ENCODE results near the gene CSF3R. TPM values are rescaled to one million over a fixed set of nuclear protein-coding genes. Genes with fewer than 3 reads are reported as not detected.

The CSF3R gene
- 13.3 TPM for total RNA-seq

DNA sequence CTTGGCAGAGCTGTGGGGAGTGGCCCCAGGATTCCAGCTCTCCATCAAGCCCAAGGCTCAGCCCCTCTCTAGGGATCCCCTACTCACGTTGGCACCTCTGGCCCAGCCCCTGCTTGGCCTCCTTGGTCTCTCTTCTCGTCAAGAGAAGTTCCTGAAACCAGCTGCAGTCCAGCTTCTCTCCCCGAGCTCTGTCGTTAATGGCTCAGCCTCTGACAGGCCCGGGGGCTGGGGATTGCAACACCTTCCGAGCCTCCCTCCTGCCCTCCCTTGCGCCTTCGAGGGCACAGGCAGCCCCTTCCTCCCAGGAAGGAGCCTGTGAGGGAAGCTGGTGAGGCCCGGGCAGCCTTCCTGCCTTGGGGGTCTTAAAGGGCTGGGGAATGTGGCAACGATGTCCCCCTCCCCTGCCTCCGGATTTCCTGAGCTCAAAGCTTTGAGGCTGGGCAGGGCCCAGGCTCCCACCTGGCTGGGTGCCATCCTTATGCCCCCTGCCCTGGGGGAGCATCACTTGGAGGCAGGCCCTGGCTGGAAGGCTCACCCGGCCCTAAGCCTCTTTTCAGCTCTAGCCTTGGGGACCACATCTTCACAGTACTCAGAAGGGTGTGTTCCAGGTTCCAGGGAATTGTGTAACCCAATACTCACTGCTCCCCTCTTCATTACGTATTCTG, at the start of gene CSF3R:
TSS of gene CSF3R (minus strand) at position 190 of the 665 bp plus-strand sequence. CDS start 3,417 bp downstream, outside the sequence.
- DNase-seq, result no peak

DNA sequence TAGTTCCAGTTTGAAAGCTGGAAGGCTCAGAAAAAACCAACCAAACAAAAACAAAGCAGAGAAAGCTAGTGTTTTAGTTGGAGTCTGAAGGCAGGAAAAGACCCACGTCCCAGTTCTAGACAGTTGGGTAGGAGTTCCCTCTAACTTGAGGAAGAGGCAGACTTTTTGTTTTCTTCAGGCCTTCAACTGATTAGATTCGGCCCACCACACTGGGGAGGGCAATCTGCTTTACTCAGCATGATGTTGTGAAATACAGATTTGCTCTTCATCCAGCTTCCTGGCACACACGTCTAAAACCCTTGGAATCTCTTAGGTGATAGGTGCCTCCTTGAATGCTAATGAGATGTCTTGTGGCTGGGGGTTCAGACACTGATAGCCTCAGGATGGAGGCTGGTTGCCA, 49.1 kb upstream of the CSF3R start:
- no peak for DNase-seq

DNA sequence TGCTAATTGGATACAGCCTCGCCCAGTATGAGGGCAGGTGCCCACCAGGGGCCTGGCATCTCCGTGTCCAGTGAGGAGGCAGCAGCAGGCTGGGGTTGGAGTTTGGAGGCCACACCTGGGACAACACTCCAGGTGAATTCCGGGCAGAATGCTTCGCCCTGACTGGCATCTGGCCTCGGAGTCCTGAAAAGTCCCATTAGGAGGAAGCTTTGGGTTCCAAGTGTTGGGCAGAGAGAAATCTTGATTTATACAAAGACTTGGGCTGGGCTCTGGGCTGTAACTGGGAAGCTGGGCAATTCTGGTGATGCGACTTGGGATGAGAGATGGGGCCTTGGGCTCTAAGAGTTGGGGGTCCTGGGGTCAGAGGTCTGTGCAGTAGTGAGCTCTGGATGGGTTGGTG, 48.1 kb upstream of the CSF3R start:
- DNase-seq, result no peak

DNA sequence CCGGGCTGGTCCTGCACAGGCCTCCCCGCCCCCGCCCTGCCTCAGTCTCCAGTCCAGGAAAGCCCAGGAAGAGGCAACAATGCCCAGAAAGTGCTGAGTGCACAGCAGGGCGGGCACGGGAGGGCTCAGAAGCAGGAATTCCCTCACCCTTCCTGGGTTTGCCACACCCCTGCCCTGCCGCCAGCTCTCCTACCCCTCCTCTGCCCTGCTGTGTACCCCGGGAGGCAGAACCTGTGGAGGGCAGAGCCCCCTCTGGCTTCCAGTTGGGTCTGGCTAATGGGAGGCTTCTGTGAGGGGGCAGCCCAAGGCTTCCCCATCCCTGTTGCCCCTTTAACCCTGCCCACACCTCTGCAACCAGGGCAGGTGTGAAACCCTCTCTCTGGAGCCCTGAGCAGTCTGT, 47.5 kb upstream of the CSF3R start:
- DNase-seq, result no peak

DNA sequence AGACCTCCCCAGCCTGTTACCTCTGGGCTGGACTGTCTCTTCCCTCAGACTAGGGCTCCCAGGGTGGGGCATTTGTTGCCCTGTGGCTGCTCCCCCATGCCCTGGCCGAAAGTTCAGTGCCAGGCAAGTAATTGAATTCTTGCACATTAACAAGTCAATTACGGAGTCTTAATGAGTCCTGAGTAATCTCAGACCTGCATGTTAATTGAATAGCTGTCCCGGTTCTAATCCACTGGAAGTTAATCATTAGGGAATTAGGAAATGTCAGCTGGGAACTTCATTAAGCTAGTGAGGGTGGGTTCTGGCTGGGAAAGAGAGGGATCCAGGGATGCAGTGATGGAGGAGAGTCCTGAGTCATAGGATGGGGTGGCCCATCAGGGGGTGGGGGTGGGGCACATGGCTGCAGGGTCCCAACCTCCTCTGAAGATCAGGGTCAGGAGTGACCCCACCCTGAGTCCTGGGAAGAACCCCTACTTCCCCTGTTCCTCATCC, 47.1 kb upstream of the CSF3R start:
- DNase-seq, result no peak

DNA sequence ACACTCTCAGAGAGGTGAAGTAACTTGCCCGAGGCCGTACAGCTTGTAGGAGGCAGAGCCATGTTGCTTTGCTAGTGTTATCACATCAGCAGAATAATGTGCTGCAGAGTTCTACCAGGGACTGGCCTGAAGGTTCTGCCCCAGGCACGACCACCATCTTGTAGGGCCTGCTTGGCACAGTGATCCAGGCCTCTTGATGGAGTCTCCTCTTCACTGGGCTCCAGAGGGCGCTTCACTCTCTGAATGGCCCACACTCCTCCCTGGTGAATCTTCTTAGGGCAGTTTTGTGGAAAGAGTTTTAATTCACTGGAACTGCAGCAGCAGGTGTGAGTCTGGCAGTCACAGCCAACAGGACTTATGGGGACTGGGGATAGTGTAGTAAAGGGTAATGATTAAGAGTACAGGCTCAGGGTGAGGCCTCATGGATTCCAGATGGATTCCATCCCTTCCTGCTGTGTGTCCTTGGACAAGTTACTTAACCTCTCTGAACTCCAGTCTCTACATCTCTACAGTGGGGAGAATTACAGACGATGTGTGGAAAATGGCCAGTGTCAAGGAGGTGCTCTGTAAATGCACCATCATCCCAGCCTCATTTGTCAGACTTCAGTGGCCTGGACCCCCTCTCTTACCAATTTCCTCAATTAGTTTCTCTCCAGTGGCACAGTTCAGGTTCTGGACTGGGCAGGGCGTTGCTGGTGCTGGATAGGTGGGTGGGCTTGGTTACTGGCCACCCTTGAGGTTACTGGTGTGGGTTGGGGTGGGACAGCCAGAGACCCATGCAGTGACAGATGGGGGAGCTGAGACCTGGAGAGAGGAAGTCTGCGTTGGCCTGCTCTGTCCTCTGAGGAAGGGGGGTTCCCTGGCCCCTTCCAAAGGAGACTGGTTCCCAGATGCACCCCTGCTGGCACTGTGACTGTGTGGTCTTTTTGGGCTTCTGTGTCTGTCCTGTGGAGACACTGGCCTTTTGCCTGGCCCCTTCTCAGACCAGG, 45.9 kb upstream of the CSF3R start:
- DNase-seq, result no peak

DNA sequence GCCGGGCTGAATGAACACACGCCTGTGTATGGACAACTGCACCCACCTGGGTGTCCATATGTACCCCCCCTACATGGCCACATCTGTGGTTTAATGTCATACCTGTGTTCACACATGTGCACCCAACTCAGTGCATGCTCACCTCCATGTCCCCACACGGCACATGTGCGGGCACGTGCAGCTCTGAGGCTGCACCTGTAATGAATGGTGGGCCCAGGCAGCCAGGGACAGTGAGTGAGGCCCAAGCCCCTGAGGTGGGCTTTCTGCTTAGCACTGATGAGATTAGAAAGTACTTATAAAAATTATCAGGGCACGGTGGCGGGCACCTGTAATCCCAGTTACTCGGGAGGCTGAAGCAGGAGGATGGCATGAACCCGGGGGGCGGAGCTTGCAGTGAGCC, 42.5 kb upstream of the CSF3R start:
- no peak for DNase-seq

DNA sequence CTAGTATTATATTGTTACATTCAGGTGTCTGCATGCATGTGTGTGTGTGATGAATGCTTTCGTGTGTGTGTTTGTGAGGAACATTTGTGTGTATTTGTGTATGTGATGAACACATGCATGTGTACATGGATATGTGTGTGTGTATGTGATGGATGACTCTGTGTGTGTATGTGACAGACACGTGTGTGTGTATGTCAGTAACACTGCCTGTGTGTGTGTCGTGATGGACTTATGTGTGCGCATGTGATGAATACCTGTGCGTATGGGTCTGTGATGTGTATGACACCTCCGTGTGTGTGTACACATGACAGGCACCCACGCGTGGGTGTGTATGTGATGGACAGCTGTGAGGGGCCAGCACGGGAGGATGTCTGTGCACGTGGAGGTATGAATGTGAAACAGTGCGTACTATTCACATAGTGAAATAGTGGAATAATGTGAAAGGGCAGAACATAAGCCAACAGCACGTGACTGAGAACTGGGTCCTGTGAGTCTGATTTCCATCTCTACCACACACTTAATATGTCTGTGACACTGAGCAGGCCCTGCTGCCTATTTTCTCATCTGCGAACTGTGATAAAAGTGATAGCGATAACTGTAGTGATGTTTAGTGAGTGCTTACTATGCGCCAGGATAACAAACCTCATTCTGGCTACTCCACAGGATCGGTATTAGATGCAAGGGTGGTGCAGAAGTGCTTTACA, 41.8 kb upstream of the CSF3R start:
- DNase-seq, result no peak

DNA sequence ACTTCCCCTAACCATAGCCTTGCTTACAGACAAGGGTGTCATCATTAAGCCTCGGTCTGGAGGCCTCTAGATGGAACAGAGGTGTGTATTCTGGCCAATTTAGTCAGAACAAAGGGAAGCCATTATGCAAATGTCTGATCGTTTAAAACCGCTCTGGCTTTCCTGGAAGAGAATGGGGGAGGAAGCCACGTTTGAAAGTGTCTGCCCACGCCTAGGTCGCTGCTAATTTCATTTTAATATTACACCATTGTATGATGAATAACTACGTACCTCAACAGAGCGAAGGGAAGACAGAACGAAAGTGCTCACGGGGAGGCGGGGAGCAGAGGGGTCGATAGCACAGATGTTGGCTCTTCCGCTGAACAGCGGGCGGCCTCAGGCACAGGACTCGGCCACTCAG, 41.1 kb upstream of the CSF3R start:
- no peak for DNase-seq

DNA sequence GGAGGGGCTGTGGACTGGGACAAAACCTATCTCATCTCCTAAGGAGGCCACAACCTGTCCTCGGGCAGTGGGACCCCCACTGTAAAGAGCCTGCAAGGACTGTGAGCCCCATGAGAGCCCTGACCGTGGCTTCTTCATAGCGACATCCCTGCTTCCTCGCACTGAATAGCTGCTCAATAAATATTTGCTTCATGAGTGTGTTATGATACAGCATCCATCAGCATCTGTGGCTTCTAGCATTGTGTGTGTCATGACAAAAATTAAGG, 40.5 kb upstream of the CSF3R start:
- no peak for DNase-seq

DNA sequence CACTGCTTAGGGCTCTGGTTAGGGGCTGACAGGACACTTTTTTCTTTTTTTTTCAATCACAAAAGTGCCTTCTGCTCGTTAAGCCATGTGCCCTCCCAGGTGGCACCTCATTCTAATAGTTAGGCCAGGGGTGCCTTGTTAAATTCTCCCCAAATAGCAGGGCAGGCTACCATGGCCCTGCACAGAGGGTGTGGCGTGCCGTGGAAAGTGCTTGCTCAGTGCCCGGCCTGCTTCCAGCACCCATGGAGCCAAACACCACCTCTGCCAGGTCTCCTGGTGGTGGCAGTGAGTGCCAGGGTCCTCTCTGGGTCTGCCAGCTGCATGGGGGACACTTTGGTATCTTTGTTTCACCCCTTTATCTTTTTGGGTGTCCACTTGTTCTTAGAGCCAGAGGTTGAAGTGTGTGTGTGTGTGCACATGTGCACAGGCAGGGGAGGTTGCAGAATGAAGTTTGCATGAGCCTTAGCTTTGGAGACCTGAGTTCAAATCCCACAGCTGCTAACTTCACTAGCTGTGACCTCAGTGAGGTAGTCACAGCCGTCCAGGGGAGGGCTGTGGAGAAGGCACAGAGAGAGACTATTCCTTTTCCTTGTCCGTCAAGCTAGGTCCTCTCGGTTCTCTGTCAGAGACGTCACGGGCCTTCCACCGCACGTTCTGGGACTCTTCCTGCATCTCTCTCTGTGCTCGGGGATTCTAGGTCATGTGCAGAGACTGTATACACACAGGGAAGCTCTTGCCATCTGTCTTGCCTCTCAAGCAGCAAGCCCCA, 39.9 kb upstream of the CSF3R start:
- no peak for DNase-seq

DNA sequence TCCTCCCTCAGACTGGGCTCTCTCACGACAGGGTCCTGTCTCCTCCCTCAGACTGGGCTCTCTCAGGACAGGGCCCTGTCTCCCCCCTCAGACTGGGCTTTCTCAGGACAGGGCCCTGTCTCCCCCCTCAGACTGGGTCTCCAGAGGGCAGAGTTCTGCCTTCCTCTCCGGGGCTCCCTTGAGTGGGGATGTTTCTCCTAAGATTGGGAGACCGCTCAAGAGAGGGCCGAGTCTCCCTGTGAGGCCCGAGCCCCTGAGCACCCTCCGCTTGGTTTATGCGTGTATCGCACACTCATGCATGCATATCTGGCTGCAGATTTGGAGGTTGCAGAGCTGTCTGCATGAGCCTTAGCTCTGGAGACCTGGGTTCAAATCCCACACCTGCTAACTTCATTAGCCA, 39.3 kb upstream of the CSF3R start:
- DNase-seq, result no peak

DNA sequence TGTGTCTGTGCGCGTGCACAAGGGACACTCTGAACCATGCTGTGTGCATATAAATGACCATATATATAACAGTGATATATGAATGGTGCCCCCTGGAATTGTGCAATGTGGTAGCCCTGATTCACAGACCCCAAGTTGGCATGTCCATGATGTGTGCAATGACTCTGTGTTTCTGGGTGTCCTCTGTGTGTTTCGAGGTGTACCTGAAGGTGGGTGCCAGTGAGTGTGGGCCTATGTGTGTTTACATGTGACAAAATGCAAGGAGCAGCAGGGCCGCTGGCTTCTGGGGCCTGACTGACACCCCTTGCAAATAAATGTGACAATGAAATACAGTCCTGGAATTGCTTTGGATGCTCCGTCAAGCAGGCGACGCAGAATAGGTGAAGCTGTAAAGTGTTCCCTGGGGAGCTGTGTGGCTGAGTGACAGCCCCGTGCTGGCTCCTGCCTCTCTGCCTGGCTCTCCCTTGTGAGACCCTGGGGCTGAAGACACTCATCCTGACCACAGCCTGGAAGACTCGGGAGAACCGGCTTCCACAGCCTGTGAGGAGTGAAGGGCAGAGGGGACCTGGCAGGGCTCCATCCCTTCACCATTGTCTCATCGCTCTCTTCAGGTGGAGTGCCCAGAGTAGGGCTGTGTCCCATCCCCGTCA, 38.2 kb upstream of the CSF3R start:
- DNase-seq, result no peak

DNA sequence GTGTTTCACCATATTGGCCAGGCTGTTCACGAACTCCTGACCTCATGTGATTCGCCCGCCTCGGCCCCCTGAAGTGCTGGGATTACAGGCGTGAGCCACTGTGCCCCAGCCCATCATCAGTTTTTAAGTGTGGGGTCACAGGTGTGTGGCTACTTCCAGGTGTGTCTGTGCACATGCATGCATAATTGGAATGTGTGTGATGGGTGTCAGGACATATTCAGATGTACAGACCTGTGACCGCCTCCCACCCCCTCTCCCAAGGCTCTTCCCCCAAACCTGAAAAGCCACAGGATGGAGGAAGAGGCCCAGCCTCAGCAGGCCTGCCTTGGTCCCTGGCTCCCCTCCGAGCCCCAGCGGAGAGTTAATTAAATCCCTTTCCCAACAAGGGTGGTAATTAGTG, 37.3 kb upstream of the CSF3R start:
- DNase-seq, result no peak

DNA sequence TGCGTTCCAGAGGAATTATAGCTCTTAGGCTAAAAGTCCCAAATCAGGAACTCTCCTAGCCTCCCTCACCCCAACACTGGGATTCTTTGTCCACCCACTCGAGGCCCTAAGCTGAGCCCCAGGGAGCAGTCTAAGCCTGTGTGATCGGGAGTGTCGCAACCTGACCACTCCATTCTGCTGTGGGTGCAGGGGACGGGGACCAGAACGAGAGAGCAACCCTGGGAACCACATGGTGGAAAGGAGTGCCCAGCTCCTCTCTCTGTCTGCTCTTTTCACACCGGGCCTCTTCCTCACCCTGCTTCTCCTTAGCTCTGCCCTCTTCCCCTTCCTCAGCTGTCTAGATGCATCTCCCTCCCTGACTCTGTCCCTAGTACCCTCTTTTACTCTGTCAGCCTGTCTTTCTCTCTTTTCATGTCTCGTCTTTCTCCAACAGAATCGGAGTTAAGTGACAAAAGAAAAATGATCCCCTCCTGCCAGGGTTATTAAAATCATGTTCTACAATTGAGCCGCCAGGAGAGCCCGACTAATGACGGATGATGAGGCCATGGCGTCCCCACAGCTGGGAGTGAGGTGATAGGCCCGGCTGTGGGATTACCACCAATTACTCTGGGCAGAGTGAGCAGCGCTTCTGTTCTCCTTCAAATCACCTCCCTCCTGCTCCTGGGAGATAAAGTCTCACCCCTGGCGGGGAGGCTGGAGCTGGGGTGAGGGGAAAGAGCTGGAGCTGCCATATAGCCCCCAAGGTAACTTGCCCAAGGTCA, 34.5 kb upstream of the CSF3R start:
- no peak for DNase-seq

DNA sequence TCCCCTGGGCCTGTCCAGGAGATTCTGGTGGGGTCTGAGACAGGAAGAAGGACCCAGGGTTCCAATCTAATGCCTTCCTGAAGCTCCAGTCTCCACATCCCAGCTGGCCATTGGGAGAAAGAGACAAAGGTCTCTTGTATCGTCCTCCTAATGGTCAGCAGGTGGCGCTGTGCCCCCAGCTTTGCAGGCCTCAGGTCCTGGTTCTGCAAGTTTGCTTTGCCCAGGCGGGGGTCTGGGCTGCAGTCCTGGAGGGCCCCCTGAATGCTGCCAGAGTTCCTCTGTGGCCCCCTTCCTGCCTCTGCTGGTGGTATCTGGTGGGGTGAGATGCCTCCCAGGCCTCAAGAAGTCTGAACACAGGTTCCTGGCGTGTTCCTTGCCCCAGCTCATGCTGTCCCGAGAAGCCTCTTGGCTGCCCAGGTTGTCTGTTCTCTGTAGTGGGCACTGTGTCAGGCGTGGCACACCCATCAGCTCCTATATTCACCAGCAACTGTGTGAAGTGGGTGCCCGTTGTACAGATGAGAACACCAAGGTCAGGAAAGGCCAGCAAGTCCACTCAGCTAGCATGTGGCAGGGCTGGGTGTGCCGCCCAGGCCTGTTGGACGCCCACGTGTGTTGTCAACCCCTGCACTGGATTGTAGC, 33.8 kb upstream of the CSF3R start:
- DNase-seq, result peak; percentile 68

DNA sequence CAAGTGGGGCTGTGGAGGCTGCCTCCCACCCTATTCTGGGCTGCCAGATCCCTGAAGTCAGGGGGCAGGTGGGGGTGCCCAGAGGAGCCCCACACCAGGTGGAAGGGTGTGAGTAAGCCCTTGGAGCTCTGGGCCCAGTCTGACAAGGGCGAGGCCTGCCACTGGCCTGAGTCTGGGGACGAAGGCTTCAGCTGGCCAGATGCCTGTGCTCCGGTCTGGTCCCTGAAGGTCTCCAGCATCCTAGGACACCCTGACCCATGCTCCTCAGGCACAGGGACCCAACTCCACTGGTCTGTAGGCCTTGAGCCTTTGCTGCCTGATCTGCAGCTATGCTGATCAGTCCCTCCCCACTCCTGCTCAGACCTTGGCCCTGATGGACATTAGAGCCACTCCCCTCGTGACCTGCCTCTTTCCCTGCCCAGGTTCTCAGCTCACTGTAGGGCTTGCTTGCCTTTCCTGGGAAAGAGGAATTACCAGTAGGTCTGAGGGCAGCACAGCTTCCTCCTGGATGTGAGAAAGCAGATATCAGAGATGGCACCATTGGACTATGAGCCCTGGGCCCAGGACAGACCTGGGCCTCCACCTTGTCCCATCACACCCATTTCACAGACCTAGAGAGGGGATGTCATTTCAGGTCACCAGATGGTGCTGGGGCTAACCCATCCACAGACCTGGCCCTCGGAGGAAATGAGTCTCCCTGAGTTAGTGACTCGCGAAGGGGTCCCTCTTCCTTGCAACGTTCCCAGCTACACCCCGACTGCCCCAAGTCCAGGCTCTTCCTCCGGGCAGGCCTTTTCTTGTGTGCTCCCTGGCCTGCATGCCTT, 32.8 kb upstream of the CSF3R start:
- DNase-seq, result no peak

DNA sequence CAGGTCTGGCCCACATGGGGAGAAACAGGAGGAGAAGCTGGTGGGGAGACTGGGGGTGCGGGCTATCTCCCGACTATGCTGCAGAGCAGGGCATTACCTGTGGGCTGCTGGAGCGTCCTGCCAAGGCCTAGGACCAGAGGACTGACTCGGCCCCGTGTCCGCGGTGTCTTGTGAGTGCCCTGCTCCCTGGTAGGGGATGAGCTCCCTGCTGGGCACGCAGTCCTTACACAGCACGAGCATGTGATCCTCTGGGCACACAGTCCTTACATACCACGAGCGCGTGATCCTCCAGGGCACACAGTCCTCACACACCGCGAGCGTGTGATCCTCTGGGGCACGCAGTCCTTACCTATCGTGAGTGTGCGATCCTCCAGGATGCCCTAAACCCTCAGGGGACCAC, 31.8 kb upstream of the CSF3R start:
- no peak for DNase-seq

DNA sequence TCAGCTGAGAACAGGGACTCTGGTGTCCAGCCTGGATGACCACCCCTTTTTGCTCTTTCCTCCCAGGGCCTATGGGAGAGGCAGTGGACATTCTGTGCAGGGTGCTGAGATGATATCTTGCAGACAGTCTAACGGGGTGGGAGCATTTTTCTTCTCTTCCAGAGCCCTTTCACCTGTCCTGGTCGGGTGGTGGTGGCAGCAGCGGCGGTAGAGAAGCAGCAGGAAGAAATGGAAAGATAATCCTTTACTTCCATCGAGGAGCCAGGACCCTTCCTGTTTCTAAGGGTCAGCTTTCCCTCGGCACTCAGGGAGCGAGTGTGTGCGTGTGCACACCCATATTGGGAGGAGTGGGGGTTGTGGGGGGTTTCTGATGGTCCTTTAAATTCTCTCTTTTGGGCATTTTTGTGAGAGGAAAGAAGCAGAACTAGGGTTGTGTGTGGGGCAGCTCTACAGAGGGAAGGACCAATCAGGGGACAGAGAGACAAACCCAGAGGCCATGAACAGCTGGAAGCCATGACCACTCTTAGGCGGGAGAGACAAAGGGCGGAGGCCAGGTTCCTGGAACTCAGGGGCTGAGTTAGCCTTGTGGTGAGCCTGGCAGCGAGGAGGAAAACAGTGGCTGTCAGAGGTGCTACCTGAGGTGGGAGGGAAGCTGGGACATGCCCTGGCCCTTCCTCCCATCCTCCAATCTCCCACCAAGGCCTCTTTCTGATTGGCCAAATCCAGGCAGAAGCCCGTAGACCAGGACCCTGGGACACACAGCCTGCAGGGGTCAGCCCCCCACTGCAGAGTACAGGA, 31.2 kb upstream of the CSF3R start:
- DNase-seq, result no peak
